ENCODE data around the gene TCP11X2. TPM values are rescaled to one million over a fixed set of nuclear protein-coding genes. Genes with fewer than 3 reads are reported as not detected.
"Not testable (repeated sequence)": the region's sequence is repeated elsewhere in the genome, so short reads cannot be mapped to it uniquely, and the experiment has no call there.

Gene TCP11X2
- total and polyA plus RNA-seq, 2 experiments from 2014 or later = 0.24 TPM; not detected in 1

GRCh38 chrX:102458615-102459014, 13.0 kb downstream of the TCP11X2 start:
- H3K9me3 ChIP-seq (ENCODE audit: low read depth); DNase-seq (ENCODE audit: low read depth in 1 of 2, low spot score in 1 of 2); H3K36me3 ChIP-seq; H3K27me3 ChIP-seq; H3K27ac ChIP-seq; H3K4me1 ChIP-seq (ENCODE audit: low read depth); H3K4me3 ChIP-seq: not testable (repeated sequence)

- not testable (repeated sequence) for DNase-seq (ENCODE audit: low read depth in 1 of 2, low spot score in 1 of 2); H3K9me3 ChIP-seq (ENCODE audit: low read depth); H3K27ac ChIP-seq; H3K36me3 ChIP-seq; H3K27me3 ChIP-seq; H3K4me1 ChIP-seq (ENCODE audit: low read depth); H3K4me3 ChIP-seq
These were observed 31.7 kb downstream of the TCP11X2 start, which contains the start of gene NXF2B for GRCh38 chrX:102439908-102440307. NXF2B (minus strand) TSS chrX:102440008; CDS start chrX:102380036, 59,972 bp downstream.

GRCh38 chrX:102414493-102414892, 57.1 kb downstream of the TCP11X2 start:
- not testable (repeated sequence) for H3K4me1 ChIP-seq (ENCODE audit: low read depth); DNase-seq (ENCODE audit: low read depth in 1 of 2, low spot score in 1 of 2)

More at GRCh38 chrX:102414493-102414892, 57.1 kb downstream of the TCP11X2 start:
- H3K27ac ChIP-seq; H3K27me3 ChIP-seq; H3K9me3 ChIP-seq (ENCODE audit: low read depth); H3K4me3 ChIP-seq; H3K36me3 ChIP-seq: not testable (repeated sequence)

Other genes starting within 250 kb of the TCP11X2 start
- gene NXF2, start 224.6 kb downstream of the TCP11X2 start, total RNA-seq = not detected in 2 replicates
- 0.12 TPM in 1 of 2 replicates, not detected in the other for gene NXF2, start 224.6 kb downstream of the TCP11X2 start, polyA plus RNA-seq
- gene NXF2B, start 31.8 kb downstream of the TCP11X2 start, total RNA-seq = not detected in 2 replicates
- 0.23 TPM in 1 of 2 replicates, not detected in the other for gene NXF2B, start 31.8 kb downstream of the TCP11X2 start, polyA plus RNA-seq
- 3.8 and 13.2 TPM in 2 replicates for gene TMSB15A, start 44.9 kb upstream of the TCP11X2 start, total RNA-seq
- 36.7 and 72.9 TPM in 2 replicates for gene TMSB15A, start 44.9 kb upstream of the TCP11X2 start, polyA plus RNA-seq
- 23.9 and 31.3 TPM in 2 replicates for gene ARMCX5, start 127.7 kb upstream of the TCP11X2 start, total RNA-seq
- gene ARMCX5, start 127.7 kb upstream of the TCP11X2 start, polyA plus RNA-seq = 10.0 and 14.0 TPM in 2 replicates
- 3.2 and 8.7 TPM in 2 replicates for gene GPRASP1, start 179.7 kb upstream of the TCP11X2 start, total RNA-seq
- gene GPRASP1, start 179.7 kb upstream of the TCP11X2 start, polyA plus RNA-seq = 4.2 and 9.3 TPM in 2 replicates
- gene GPRASP2, start 240.6 kb upstream of the TCP11X2 start, total RNA-seq = 36.7 and 42.7 TPM in 2 replicates
- gene GPRASP2, start 240.6 kb upstream of the TCP11X2 start, polyA plus RNA-seq = 23.8 and 34.1 TPM in 2 replicates
- gene GPRASP3, start 248.9 kb upstream of the TCP11X2 start, total RNA-seq = 5.2 and 12.7 TPM in 2 replicates
- 8.9 and 9.6 TPM in 2 replicates for gene GPRASP3, start 248.9 kb upstream of the TCP11X2 start, polyA plus RNA-seq